C1 segment of cervical spinal cord (tissue), 14 donors: ENCODE measurements around the gene TSPAN12.
A peak's percentile ranks its signal among the peaks of the same experiment; 100 is the strongest.

Experiments
- DNase-seq, 14 donors: peaks; one replicate each; lab custom pipeline; 2025; lab: John Stamatoyannopoulos, UW

TSPAN12 gene

DNA sequence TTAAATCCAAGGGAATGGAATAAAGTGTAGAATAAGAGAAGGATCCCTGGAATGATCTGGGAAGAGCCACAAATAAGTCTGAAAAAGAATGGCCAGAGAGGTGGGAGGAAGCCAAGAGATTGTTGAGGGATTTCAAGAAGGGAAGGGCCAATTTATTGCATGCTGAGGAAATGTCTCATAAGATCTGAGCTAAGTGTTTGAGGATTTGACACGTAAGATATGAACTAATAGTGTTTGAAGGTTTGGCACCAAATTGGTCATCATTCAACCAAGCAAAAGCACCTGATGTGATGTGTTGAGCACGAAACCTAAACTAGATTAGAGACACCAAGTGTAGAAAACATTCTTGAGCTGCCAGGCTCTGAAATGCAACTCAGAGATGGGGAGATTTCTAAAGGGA lies 97.9 kb downstream of the TSPAN12 start:
- no peak for DNase-seq

- no peak for DNase-seq
These were observed 114.8 kb downstream of the TSPAN12 start for GRCh38 chr7:120743128-120743527.

DNA sequence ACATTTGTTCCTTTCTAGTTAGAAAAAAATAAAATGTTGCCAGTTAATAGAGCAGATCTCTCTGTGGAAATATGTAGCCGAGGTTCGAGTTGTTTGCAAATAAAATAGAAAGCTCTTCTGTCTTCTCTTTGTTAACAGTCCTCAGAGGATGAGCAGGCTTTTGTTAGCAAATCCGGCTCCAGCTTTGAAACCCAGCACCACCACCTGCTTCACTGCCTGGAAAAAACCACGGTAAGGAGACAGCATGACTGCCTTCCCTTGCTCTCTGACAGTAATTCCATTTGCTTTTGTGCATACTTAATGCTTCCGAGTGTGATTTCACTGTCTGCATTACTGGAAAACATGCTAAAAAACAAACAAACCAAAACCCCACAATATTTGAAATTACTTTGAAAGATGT lies 115.6 kb downstream of the TSPAN12 start:
- DNase-seq = peak in 2 of 14 donors; percentile 8 to 90

DNA sequence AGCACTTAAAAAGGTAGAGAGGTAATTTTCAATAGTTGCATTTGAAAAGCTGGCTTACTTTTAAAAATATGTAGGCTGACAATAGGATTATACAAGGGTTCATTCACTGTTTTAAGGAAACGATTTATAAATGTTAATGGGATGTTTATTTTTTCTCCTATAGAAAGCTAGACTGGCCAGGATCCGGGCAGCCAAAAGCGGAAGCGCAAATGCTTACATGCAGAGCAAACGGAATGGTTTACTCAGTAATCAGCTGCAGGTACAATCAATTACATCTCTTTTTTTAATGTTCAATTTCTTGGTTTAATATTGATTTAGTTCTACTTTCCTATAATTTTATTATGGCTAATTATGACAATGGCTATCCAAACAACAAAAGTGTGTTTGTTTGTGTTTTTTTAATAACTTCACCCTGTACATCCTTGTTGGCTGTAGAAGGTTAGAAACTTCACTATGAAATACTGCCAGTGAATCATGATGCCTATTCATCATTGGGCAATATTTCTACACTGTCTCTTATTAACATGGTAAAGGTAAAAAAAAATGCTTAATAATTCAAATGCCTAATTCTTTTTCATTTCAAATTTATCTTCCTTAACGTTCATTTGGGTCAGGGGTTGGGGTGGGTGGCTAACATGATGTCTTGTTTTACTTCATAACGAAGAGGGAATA lies 116.4 kb downstream of the TSPAN12 start:
- no peak for DNase-seq

- peak in 1 of 14 donors; percentile 46 for DNase-seq
These were observed 117.6 kb downstream of the TSPAN12 start for GRCh38 chr7:120740348-120740747.

DNA sequence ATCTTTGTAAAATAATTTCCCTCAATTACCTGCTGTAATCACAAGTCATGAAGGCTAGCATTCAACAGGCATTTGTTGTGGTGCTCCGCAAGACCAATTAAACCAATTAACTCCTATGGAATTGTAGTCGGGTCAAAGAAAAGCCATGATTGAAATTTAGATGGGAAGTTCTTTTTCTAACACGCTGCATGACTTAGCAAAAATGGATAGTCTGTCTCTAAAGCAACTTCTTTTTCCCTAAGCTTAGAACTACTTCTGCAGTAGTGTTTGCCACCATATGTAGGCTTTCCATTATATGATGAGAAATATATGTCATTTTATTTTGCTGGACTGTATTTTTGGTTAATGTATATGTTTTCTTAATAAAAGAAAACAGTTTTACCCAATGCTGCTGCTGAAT lies 119.1 kb downstream of the TSPAN12 start:
- no peak for DNase-seq
